ENCODE measurements around the gene RMRP.
"Not testable (repeated sequence)": the region's sequence is repeated elsewhere in the genome, so short reads cannot be mapped to it uniquely, and the experiment has no call there.

The RMRP gene

DNA sequence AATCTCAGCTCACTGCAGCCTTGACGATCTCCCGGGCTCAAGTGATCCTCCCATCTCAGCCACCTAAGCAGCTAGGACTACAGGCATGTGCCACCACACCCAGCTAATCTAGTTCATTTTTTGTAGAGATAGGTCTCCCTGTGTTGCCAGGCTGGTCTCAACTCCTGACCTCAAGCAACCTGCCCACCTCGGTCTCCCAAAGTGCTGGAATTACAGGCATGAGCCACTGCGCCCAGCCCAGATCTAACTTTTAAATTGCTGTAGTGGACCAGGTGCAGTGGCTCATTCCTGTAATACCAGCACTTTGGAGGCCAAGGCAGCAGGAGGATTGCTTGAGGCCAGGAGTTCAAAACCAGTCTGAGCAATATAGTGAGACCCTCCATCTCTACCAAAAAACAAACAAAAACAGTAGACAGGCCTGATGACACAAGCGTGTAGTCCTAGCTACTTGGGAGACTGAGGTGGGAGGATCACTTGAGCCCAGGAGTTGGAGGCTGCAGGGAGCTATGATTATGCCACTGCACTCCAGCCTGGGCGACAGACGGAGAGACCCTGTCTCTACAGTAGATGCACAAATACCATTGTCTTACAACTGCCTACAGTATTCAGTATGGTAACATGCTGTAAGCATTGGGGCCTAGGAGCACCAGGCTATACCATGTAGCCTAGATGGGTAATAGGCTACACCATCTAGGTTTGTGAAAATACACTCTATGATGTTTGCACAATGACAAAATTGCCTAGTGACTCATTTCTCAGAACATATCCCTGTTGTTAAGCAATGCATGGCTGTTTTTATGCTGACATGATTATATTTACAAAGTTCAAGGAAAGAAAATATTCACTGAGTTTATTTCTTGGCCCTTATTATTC, 5.6 kb downstream of the RMRP start:
- no peak overlapping the region for H3K27ac ChIP-seq
- no peak for DNase-seq (ENCODE audit: low spot score)
- no peak overlapping the region for H3K4me3 ChIP-seq
- TF ChIP-seq, protein P1, sequence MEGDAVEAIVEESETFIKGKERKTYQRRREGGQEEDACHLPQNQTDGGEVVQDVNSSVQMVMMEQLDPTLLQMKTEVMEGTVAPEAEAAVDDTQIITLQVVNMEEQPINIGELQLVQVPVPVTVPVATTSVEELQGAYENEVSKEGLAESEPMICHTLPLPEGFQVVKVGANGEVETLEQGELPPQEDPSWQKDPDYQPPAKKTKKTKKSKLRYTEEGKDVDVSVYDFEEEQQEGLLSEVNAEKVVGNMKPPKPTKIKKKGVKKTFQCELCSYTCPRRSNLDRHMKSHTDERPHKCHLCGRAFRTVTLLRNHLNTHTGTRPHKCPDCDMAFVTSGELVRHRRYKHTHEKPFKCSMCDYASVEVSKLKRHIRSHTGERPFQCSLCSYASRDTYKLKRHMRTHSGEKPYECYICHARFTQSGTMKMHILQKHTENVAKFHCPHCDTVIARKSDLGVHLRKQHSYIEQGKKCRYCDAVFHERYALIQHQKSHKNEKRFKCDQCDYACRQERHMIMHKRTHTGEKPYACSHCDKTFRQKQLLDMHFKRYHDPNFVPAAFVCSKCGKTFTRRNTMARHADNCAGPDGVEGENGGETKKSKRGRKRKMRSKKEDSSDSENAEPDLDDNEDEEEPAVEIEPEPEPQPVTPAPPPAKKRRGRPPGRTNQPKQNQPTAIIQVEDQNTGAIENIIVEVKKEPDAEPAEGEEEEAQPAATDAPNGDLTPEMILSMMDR (IDR thresholded peaks at IDR 0.05), result no peak

DNA sequence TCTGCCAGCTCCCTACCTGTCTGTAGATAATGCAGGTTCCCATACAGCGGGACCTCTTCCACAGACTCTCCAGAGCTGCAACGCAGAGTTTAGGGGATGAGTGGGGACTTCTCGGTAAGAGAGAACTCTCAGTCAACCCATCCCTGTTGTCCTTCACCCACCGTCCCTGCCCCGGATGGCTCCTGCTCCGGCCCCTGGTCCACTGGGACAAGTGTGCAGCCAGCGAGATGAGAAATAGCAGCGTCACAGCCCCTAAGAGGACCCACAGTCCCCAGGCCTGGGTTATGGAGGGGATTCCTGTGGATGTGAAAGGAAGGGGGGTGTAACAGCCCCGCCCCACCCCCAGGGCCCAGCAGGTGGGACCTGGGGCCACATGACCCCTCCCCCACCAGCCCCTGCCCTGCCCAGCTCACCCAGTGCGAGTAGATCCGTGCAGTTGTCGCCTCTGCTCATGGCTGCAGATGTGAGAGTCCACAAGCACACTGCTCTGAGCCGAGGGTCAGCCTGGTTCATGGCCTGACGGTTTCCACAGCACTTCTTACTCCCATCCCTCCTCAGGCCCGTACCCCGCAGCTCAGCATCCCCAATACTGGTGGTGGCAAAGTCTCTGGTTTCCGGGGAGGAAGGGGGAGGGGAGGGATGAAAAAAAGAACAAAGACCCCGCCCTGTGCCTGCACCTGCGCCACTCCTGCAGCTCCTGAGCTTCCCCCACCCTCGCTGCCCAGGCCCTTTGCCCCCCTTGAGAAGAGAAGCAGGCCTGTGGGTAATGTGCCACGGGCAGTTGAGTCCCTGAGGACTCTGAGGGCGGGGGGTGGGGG, 7.3 kb downstream of the RMRP start, which contains the start of gene SIT1:
Gene SIT1 (minus strand): TSS at position 591 of the 818 bp plus-strand sequence. CDS start 78 bp downstream, at position 513.
- TF ChIP-seq, protein P1 (IDR thresholded peaks at IDR 0.05), result no peak
- H3K4me3 ChIP-seq, result peak within 1 kb of the TSS; percentile 42
- no peak for DNase-seq (ENCODE audit: low spot score)
- peak within 1 kb of the TSS; percentile 5 to 77 for H3K27ac ChIP-seq

- Histone ChIP-seq H3K4me3 (peak overlapping the region; percentile 42), H3K27ac (peak overlapping the region; percentile 5 to 77)
- TF ChIP-seq, protein P1 (IDR thresholded peaks at IDR 0.05), result no peak
- no peak for DNase-seq (ENCODE audit: low spot score)
Measured at GRCh38 chr9:35649431-35650340, 8.1 kb downstream of the RMRP start.

DNA sequence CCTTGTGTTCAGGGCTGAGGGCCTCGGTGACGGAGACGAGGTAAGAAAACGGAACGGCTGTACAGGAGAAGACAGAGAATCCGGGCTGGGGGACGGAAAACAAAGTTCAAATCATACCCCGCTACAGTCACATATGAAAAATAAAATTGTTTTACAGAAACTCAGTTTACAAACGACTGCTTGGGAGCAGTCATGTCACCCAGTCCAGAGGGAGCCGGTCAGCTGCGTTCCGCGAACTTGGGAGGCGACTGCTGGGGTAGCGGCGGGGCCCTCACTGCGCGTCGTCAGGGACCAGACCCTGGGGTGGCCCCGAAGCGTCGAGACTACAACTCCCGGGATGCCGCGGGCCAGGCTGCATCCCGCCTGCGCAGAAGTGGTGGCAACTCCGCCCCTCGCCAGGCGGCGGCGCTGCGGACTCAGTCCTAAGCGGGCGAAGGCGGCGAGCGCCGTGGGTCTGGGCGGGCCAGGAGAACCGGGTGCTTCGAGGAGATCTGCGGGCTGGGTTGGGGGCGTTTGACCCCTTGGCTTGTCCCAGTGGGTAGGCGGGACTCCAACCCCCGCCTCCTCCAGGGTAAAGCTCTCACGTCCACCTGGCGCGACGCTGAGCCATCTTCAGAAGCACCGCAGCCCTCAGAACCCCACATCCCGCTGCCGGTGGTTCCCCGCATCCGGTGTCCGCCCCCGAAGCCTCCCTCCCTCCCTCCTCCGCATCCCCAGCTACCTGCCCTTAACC, 11.1 kb downstream of the RMRP start:
- DNase-seq (ENCODE audit: low spot score), result peak; percentile 93
- TF ChIP-seq, protein P1 (IDR thresholded peaks at IDR 0.05), result peak; percentile 92

GRCh38 chr9:35646153-35646532, 11.7 kb downstream of the RMRP start:
- no peak for DNase-seq (ENCODE audit: low spot score)
- H3K4me3 ChIP-seq, result peak overlapping the region; percentile 84
- peak overlapping the region; percentile 83 to 87 for H3K27ac ChIP-seq
- TF ChIP-seq, protein P1 (IDR thresholded peaks at IDR 0.05), result no peak

More for the DNA sequence above, 11.1 kb downstream of the RMRP start:
- Histone ChIP-seq H3K27ac (peak overlapping the region; percentile 83 to 87), H3K4me3 (peak overlapping the region; percentile 84)

GRCh38 chr9:35645736-35646135, 12.1 kb downstream of the RMRP start:
- Histone ChIP-seq H3K4me3 (peak overlapping the region; percentile 84), H3K27ac (peak overlapping the region in 1 of 2 donors; percentile 83)
- DNase-seq (ENCODE audit: low spot score), result not testable (repeated sequence)

Measured in coronary artery (tissue), 2 donors.